ENCODE data around the gene CHRM1. TPM values are rescaled to one million over a fixed set of nuclear protein-coding genes. Genes with fewer than 3 reads are reported as not detected.

CHRM1 gene
- total RNA-seq, 1 experiment from 2014 or later = 0.18 TPM

- DNase-seq (ENCODE audit: low read depth, low spot score) = no peak
- in situ Hi-C loops (cut with HindIII; ENCODE audit: low pct_unique_long_range_greater_than_20kb, low sequenced_read_pairs) = no loop called here
These were observed 9.5 kb upstream of the CHRM1 start for GRCh38 chr11:62930666-62931065.

GRCh38 chr11:62930157-62930556 is 9.0 kb upstream of the CHRM1 start:
- no peak for DNase-seq (ENCODE audit: low read depth, low spot score)

DNA sequence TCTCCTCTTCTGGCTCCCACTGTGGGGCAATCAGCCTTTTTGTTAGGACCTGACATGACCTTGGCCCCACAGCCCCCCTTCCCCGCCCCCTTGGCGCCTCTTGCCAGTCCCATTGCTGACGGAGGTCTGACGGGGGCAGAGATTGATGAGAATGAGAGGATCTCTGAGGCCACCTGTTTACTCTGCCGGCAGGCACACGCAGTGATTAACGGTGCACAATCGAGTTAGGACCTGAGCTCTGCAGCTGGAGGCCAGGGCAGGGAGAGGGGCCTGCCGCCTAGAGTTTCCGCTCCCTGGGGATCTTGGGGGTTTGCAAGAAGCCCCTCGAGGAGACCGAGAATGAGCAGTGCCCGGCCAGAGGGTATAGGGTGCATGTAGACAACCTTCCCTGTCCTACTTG is 6.8 kb upstream of the CHRM1 start:
- DNase-seq (ENCODE audit: low read depth, low spot score) = no peak
- in situ Hi-C loops (cut with HindIII; ENCODE audit: low pct_unique_long_range_greater_than_20kb, low sequenced_read_pairs) = no loop called here

More at GRCh38 chr11:62930157-62930556, 9.0 kb upstream of the CHRM1 start:
- in situ Hi-C loops (cut with HindIII; ENCODE audit: low pct_unique_long_range_greater_than_20kb, low sequenced_read_pairs) = no loop called here

GRCh38 chr11:62926680-62927455 is 5.7 kb upstream of the CHRM1 start:
- in situ Hi-C loops (cut with HindIII; ENCODE audit: low pct_unique_long_range_greater_than_20kb, low sequenced_read_pairs) = no loop called here
- no peak for DNase-seq (ENCODE audit: low read depth, low spot score)

DNA sequence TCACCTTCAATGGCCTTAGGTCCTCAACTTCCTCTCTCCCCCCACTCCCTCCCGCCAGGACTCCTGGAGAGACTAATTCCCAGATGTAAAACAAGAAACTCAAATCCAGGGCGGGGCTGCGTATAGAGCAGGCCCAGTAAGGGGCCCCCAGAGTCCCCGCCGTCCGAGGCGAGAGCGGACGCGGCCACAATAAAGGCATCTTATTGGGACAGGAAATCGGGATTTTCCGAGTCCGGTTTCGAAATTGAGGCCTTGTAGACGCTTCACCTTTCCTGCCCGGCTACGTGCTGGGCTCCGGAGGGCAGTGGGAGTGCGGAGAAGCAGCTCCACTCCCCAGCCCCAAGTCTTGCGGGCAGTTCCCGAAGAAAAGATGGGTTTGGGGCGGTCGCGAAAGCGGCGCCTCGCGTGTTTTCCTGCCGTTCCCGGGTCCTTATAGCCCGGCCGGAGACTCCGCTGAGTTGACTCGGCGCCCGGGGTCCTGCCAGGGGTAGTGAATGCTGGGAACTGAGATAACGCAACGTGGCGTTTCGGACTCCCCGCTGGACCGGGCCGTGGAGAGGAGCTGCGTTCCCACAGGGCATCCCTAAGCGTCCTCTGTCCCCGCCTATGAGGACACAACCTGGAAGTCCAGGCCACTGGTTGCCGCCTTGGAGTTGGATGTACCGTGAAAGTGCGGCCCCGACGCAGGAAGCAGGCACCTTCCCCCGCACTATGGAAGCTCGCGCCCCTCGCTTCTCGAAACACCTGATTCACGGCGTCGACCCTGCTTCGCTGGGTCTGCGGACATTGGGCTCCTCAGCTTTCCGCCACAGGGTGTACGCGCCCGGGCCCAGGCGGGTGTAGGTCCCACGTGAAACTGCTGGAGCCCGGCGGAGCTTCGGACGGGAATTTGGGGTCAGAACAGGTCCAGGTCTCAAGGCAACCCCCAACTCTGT is 4.8 kb upstream of the CHRM1 start:
- in situ Hi-C loops (cut with HindIII; ENCODE audit: low pct_unique_long_range_greater_than_20kb, low sequenced_read_pairs) = no loop called here
- no peak for DNase-seq (ENCODE audit: low read depth, low spot score)

- in situ Hi-C loops (cut with HindIII; ENCODE audit: low pct_unique_long_range_greater_than_20kb, low sequenced_read_pairs) = no loop called here
- DNase-seq (ENCODE audit: low read depth, low spot score) = no peak
These were observed 4.1 kb upstream of the CHRM1 start for GRCh38 chr11:62925308-62925707.

DNA sequence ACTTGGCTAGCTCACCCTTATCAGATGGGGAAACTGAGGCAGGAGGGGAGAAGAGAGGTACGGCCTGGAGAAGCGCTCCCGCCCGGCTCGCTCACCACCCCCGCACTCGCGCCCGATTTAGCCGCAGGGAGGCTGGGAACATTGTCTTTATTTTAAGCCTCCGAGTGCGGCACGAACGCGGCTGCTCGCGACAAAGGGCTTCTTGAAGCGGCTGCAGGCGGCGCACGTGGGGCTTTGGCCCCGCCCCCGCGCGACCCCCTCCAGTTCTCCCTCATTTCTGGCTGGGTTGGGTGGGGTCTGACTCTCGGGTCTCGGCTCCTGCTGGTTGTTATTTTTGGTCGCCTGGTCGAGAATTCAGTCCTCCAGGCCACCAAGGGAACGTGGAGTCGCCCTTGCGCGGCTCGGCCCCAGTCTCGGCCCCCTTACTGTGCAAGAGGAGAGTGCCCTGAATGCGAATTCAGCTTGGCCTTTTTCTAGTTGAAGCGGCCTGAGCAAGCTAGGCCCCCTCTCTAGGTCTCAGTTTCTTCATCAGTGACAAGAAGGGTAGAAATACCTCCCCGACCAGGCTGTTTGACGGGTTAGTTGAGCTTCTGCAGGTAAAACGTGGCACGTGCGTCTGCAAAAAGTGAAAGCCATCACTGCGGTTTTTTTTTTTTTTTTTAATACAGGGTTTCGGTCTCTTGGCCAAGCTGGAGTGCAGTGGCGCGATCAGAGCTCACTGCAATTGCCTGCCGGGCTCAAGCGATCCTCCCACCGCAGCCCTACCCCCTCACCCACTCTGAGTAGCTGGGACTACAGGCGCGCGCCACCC is 2.6 kb upstream of the CHRM1 start:
- no peak for DNase-seq (ENCODE audit: low read depth, low spot score)
- in situ Hi-C loops (cut with HindIII; ENCODE audit: low pct_unique_long_range_greater_than_20kb, low sequenced_read_pairs) = no loop called here

DNA sequence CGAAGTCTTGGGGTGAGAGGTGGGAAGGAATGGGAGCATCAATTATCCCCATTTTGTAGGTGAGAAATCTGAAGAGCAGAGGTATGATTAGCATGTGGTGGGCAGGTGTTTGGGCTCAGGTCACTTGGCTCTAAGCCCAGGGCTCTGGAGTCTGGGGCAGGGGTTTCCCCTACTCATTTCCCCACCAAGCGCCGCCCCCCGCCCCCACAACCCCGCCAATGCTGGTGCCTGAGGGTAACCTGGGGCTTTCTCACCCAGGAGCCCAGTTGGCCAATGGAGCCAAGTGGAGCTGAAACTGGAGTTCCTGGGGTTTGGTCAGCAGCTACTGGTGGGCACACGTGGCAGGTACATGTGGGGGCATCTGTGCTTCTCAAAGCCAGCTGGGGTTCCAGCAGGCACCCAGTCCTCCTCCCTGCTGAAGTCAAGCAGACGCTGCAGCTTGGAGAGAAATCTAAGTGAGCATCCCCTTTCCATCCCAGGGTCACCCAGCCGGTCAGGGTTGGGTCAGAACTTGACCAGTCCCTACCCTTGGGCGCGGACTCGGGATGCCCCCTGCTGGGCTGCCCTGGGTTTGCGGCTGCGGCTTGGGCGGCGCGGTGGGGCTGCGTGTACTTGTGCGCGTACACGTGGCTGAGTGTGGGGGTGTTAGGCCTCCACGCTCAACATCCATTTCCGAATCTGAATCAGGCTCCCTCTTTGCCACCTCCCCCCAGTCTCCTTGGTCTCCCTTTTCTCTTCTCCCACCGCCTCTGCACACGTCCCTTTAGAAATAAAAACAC is 1.7 kb upstream of the CHRM1 start:
- in situ Hi-C loops (cut with HindIII; ENCODE audit: low pct_unique_long_range_greater_than_20kb, low sequenced_read_pairs) = no loop called here
- no peak for DNase-seq (ENCODE audit: low read depth, low spot score)

GRCh38 chr11:62922189-62922589 is 1.0 kb upstream of the CHRM1 start:
- DNase-seq (ENCODE audit: low read depth, low spot score) = no peak
- in situ Hi-C loops (cut with HindIII; ENCODE audit: low pct_unique_long_range_greater_than_20kb, low sequenced_read_pairs) = no loop called here

- in situ Hi-C loops (cut with HindIII; ENCODE audit: low pct_unique_long_range_greater_than_20kb, low sequenced_read_pairs) = no loop called here
These were observed 518 bp upstream of the CHRM1 start for GRCh38 chr11:62921573-62922188.

GRCh38 chr11:62919898-62920640 is 1.1 kb downstream of the CHRM1 start:
- no peak for DNase-seq (ENCODE audit: low read depth, low spot score)
- in situ Hi-C loops (cut with HindIII; ENCODE audit: low pct_unique_long_range_greater_than_20kb, low sequenced_read_pairs) = no loop called here

More at GRCh38 chr11:62921573-62922188, 518 bp upstream of the CHRM1 start:
- DNase-seq (ENCODE audit: low read depth, low spot score) = peak; percentile 19

DNA sequence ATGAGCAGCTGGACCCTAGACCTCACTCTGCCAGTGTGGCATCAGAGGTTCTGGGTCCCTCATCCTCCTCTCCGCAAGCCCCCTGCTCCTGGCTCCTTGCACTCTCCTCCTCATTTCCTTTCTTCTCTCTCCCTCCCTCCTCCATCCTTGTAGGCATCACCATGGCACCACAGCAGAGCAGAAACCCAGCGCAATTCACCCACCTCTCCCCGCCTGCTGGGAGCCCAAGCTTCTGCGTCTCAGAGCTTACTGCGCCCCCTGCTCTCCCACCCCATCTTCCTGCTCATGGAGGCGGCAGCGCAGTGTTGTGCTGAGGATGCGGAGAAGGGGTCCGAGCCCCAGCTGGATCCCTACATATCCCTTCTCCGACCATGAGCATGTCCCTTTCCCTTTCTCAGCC is 1.7 kb downstream of the CHRM1 start:
- no peak for DNase-seq (ENCODE audit: low read depth, low spot score)
- in situ Hi-C loops (cut with HindIII; ENCODE audit: low pct_unique_long_range_greater_than_20kb, low sequenced_read_pairs) = no loop called here

- in situ Hi-C loops (cut with HindIII; ENCODE audit: low pct_unique_long_range_greater_than_20kb, low sequenced_read_pairs) = no loop called here
- no peak for DNase-seq (ENCODE audit: low read depth, low spot score)
These were observed 2.6 kb downstream of the CHRM1 start for GRCh38 chr11:62918531-62918930.

DNA sequence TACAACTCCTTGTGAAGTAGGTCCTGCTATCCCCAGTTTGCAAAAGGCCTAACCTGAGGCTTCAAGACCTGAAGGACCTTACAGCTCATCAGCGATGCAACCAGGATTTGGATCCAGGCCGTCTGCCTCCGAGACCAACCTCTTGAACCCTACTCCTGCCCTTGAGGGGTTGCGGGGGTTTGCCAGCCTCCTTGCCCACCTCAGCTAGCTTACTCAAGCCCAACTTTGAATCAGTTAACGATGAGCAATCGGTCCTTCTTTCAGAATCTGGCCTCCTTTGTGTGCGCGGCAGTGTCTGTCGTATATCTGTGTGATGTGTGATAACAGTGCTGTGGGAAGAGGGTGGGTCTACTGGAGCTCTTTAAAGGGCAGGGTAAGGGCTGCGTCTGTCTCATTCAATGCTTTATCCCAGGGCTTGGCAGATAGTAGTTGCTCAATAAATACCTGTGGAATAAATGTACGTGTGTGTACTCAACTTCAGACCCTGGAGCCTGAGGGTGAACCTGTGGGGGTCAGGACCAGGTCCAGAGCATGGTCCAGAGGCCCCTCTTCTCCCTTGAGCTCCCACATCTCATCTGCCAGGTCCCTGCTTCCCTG is 3.2 kb downstream of the CHRM1 start:
- in situ Hi-C loops (cut with HindIII; ENCODE audit: low pct_unique_long_range_greater_than_20kb, low sequenced_read_pairs) = no loop called here
- DNase-seq (ENCODE audit: low read depth, low spot score) = no peak

DNA sequence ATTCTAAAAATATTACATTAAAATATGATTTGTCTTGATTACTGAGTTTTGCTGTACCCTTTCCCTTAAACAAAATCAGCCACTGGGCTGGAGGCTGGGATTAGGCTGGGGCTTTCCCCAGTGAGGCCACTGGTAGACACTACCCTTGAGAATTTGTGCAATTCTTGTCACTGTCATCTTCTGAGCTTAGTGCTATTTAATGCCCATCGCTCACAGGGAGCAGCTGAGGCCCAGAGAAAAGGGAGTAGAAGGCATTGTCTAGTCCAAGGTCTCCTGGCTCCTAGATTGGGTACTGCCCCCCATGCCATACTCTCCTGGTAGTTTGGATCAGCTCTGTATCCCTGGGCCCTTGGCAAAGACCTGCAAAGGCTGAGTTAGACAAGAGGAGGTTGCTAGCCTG is 6.7 kb downstream of the CHRM1 start:
- in situ Hi-C loops (cut with HindIII; ENCODE audit: low pct_unique_long_range_greater_than_20kb, low sequenced_read_pairs) = no loop called here
- DNase-seq (ENCODE audit: low read depth, low spot score) = no peak

GRCh38 chr11:62912268-62912667 is 8.9 kb downstream of the CHRM1 start:
- in situ Hi-C loops (cut with HindIII; ENCODE audit: low pct_unique_long_range_greater_than_20kb, low sequenced_read_pairs) = no loop called here

More at GRCh38 chr11:62912268-62912667, 8.9 kb downstream of the CHRM1 start:
- no peak for DNase-seq (ENCODE audit: low read depth, low spot score)
